ENCODE measurements around the gene IGF1R.

The IGF1R gene

DNA sequence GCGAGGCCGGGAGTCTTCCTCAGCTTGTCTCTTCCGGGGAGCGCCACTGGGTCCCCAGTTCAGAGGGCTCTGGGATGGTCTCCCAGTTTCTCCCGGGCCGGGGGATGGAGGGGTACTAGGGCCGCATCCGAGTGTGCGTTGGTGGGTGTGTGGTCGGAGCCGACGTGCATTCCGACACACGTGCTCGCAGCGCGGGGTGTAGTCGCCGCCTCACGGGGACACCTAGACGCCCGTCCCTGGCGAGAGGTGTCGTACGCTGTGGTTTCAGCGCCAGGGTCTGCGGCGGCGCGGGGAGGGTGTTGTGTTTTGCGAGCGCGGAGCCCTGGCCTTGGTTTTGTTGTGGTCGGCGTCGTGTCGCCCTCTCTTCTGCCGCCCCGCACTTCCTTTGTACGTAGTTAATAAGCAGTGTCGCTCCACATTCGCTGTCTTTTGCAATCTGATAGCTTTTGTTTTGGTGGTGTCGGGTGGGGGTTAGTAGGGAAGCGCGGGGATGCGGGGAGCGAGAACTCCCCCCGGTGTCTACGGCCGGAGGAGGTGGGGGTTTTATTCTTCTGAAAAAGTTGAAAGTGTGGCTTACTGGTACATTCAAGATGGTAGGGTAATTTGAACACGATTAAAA is 2.2 kb downstream of the IGF1R start:
- H3K4me1 ChIP-seq (ENCODE audit: low read depth, poor library complexity, severe bottlenecking) = peaks cover 56% of the 10 kb centered on the region
- H3K27ac ChIP-seq = no peak overlapping the region
- H3K79me2 ChIP-seq (ENCODE audit: insufficient read depth, low read depth) = peaks cover 70% of the 10 kb centered on the region
- no peaks in the 10 kb centered on the region for H3K27me3 ChIP-seq (ENCODE audit: insufficient read depth, low read depth)
- H3K36me3 ChIP-seq (ENCODE audit: insufficient read depth) = no peaks in the 10 kb centered on the region
- H2AFZ ChIP-seq (ENCODE audit: low read depth) = no peak overlapping the region
- TF ChIP-seq, protein P1, sequence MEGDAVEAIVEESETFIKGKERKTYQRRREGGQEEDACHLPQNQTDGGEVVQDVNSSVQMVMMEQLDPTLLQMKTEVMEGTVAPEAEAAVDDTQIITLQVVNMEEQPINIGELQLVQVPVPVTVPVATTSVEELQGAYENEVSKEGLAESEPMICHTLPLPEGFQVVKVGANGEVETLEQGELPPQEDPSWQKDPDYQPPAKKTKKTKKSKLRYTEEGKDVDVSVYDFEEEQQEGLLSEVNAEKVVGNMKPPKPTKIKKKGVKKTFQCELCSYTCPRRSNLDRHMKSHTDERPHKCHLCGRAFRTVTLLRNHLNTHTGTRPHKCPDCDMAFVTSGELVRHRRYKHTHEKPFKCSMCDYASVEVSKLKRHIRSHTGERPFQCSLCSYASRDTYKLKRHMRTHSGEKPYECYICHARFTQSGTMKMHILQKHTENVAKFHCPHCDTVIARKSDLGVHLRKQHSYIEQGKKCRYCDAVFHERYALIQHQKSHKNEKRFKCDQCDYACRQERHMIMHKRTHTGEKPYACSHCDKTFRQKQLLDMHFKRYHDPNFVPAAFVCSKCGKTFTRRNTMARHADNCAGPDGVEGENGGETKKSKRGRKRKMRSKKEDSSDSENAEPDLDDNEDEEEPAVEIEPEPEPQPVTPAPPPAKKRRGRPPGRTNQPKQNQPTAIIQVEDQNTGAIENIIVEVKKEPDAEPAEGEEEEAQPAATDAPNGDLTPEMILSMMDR (conservative IDR thresholded peaks at IDR 0.05; ENCODE audit: low read depth, low read length) = no peak
- peak overlapping the region; percentile 80; the same call in 1 of the 2 replicates for H3K9ac ChIP-seq
- peaks cover 30% of the 10 kb centered on the region for H4K20me1 ChIP-seq (ENCODE audit: insufficient read depth)
- H3K4me3 ChIP-seq (IDR thresholded peaks at IDR 0.05; ENCODE audit: insufficient read depth, low read depth, low read length) = peak overlapping the region; percentile 32
- H3K4me2 ChIP-seq = peak overlapping the region; percentile 51

DNA sequence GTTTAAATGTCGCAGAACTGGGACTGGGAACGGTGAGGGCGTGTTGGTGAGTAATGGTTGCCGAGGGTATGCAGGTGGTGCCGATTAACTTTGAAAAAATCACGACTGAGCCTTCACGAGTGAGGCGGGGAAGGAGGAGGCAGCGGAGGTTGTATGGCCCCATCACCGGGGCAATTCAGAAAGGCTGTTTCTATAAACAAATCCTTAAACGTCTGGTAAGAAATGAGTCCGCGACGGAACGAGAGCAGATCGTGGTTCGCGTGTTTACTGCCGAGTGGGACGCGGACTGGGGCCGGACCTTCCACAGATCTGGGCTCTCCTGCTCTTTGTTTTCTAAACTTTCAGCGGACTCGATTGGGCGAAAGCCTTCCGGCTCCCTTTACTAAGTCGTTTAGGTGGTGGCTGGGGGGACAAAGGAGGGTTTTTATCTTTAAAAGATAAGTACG is 2.7 kb downstream of the IGF1R start:
- H3K36me3 ChIP-seq (ENCODE audit: insufficient read depth) = no peaks in the 10 kb centered on the region
- peaks cover 70% of the 10 kb centered on the region for H3K79me2 ChIP-seq (ENCODE audit: insufficient read depth, low read depth)
- no peak overlapping the region for H3K9ac ChIP-seq
- no peaks in the 10 kb centered on the region for H3K27me3 ChIP-seq (ENCODE audit: insufficient read depth, low read depth)
- H3K4me2 ChIP-seq = peak overlapping the region; percentile 51; the same call in 1 of the 2 replicates
- peaks cover 30% of the 10 kb centered on the region for H4K20me1 ChIP-seq (ENCODE audit: insufficient read depth)
- no peak overlapping the region for H3K4me3 ChIP-seq (IDR thresholded peaks at IDR 0.05; ENCODE audit: insufficient read depth, low read depth, low read length)
- no peak overlapping the region for H2AFZ ChIP-seq (ENCODE audit: low read depth)
- peaks cover 51% of the 10 kb centered on the region for H3K4me1 ChIP-seq (ENCODE audit: low read depth, poor library complexity, severe bottlenecking)
- TF ChIP-seq, protein P1 (conservative IDR thresholded peaks at IDR 0.05; ENCODE audit: low read depth, low read length) = no peak
- no peak overlapping the region for H3K27ac ChIP-seq

DNA sequence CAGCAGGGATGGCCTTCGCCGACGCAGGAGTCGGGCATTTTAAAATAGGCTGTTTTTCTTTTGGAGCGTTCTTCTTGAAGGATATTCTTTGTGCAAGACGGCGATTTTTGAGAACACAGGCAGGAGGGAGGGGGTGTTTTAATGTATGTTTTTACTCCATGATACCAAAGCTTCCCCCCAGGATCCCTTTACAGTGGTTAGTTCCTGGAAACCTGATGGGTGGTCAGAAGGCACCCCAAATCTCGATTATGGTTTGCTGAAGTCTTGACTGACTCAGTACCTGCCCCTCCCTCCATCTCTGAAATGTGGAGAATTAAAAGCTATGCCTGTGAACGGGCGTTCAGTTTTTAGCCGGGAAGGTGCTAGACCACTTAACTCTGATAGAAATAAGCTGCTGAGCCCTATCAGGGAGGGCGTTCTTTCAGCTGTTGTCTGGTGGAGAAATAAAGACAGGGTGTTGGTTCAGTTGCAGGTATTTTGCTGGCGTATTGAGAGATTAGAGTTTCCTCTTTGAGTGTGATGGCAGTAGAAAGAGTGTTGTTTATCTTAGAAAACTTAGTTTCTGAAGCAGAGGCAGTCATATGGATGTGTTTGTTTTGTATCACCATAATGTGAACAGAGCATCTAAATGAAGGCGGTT is 3.4 kb downstream of the IGF1R start:
- H3K4me1 ChIP-seq (ENCODE audit: low read depth, poor library complexity, severe bottlenecking) = peaks cover 49% of the 10 kb centered on the region
- H3K27ac ChIP-seq = no peak overlapping the region
- peaks cover 75% of the 10 kb centered on the region for H3K79me2 ChIP-seq (ENCODE audit: insufficient read depth, low read depth)
- H3K4me3 ChIP-seq (IDR thresholded peaks at IDR 0.05; ENCODE audit: insufficient read depth, low read depth, low read length) = no peak overlapping the region
- H3K4me2 ChIP-seq = peak overlapping the region; percentile 51; the same call in 1 of the 2 replicates
- H4K20me1 ChIP-seq (ENCODE audit: insufficient read depth) = peaks cover 32% of the 10 kb centered on the region
- H3K9ac ChIP-seq = no peak overlapping the region
- H3K27me3 ChIP-seq (ENCODE audit: insufficient read depth, low read depth) = no peaks in the 10 kb centered on the region
- TF ChIP-seq, protein P1 (conservative IDR thresholded peaks at IDR 0.05; ENCODE audit: low read depth, low read length) = no peak
- no peak overlapping the region for H2AFZ ChIP-seq (ENCODE audit: low read depth)
- no peaks in the 10 kb centered on the region for H3K36me3 ChIP-seq (ENCODE audit: insufficient read depth)

DNA sequence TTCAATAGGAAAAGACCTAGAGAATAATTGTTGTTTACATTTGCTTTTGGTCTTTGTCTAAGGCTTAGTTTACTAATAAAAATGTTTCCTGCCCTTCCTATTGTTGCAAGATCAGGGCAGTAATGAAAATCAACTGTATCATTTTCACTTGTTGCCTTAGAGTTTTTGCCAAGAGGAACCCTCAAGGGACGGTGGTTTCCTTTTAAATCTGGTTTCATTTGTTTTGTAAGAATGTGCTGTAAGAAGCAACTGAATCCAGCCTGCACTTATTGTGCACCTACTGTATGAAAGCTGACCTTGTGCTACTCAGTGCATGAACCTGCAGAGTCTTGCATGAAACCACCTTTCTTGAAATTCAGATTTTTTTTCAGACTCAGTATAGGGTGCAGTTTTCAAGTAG is 5.3 kb downstream of the IGF1R start:
- Histone ChIP-seq H2AFZ (ENCODE audit: low read depth) (no peak overlapping the region), H3K4me3 (IDR thresholded peaks at IDR 0.05; ENCODE audit: insufficient read depth, low read depth, low read length) (no peak overlapping the region), H3K4me2 (peak overlapping the region; percentile 8; the same call in 1 of the 2 replicates), H3K27me3 (ENCODE audit: insufficient read depth, low read depth) (no peaks in the 10 kb centered on the region), H3K4me1 (ENCODE audit: low read depth, poor library complexity, severe bottlenecking) (peaks cover 49% of the 10 kb centered on the region), H3K9ac (no peak overlapping the region), H3K79me2 (ENCODE audit: insufficient read depth, low read depth) (peaks cover 94% of the 10 kb centered on the region), H4K20me1 (ENCODE audit: insufficient read depth) (peaks cover 41% of the 10 kb centered on the region), H3K27ac (peak overlapping the region; percentile 19; the same call in 1 of the 2 replicates), H3K36me3 (ENCODE audit: insufficient read depth) (no peaks in the 10 kb centered on the region)
- TF ChIP-seq, protein P1 (conservative IDR thresholded peaks at IDR 0.05; ENCODE audit: low read depth, low read length) = no peak

Measured in KMS-11 (cell line).